T-helper 2 cell treated with Interferon-gamma antibody and Interleukin-4, amounts not matched to agents 5 μg/mL and 100 μg/mL, for 36 hours (primary cell): ENCODE measurements around the gene UBE2G2.

Experiments
- DNase-seq: peaks from one replicate; pipeline ENCODE4 v3.0.0; 2021; ENCODE audit warnings: low spot score
- H3K27ac Mint-ChIP-seq: one replicate; pipeline ENCODE4 v1.8.0; 2021; ENCODE audit warnings: mild to moderate bottlenecking, mixed read lengths
- H3K27me3 Mint-ChIP-seq: one replicate; pipeline ENCODE4 v1.8.0; 2021; ENCODE audit warnings: low read depth, mixed read lengths
- H3K36me3 Mint-ChIP-seq: one replicate; pipeline ENCODE4 v1.8.0; 2021; ENCODE audit warnings: low read depth, mixed read lengths
- H3K4me1 Mint-ChIP-seq: one replicate; pipeline ENCODE4 v1.8.0; 2021; ENCODE audit warnings: low read depth, mixed read lengths
- H3K4me3 Mint-ChIP-seq: one replicate; pipeline ENCODE4 v1.8.0; 2022; ENCODE audit warnings: mild to moderate bottlenecking, moderate library complexity, mixed read lengths
- H3K9me3 Mint-ChIP-seq: one replicate; pipeline ENCODE4 v1.8.0; 2021; ENCODE audit warnings: mixed read lengths

Gene UBE2G2

GRCh38 chr21:44763050-44763378, 38.6 kb downstream of the UBE2G2 start:
- Mint-ChIP-seq H3K4me1 (peaks cover 11% of the 10 kb centered on the region), H3K9me3 (no peaks in the 10 kb centered on the region), H3K4me3 (no peak overlapping the region), H3K27me3 (no peaks in the 10 kb centered on the region), H3K36me3 (no peaks in the 10 kb centered on the region), H3K27ac (no peak overlapping the region)
- no peak for DNase-seq

DNA sequence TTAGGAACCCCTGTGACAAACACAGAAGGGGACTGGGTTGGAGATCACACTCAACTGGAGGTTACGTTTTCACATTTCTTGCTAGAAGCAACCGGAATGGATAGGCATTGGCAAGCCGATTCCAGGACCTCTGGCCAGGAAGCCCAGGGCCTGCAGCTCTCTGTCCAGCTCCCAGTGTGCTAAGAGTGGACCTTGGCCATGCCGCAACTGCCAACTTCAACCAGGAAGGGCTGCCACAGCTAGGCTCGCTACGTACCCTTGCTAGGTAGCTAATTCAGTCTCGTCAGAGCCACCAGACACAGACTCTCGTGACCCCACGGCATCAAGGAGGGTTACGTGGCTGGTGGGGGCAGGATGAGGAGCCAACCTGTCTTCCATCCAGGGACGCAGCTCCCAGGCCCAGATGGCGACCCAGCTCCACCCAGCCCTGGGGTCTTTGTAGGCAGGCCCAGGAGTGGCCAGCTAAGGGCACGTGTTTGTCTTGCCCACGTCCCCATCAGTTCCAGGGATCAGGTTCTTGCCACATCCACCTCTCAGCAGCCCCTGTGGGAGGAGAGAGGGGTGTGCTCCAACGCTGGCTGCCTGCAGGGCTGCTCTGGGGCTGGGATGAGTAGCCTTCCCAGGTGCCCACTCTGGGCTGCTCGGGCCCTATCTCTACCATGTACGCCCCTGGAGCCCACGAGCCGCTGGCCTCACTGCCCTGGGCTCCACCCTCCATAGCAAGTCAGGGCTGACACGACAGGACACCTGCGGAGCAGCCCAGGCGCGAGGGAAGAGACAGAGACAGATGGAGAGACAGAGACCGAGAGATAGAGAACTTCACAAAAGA, 39.2 kb downstream of the UBE2G2 start:
- H3K4me3 Mint-ChIP-seq, result no peak overlapping the region
- no peak overlapping the region for H3K27ac Mint-ChIP-seq
- no peak for DNase-seq
- no peaks in the 10 kb centered on the region for H3K9me3 Mint-ChIP-seq
- peaks cover 11% of the 10 kb centered on the region for H3K4me1 Mint-ChIP-seq
- no peaks in the 10 kb centered on the region for H3K27me3 Mint-ChIP-seq
- no peaks in the 10 kb centered on the region for H3K36me3 Mint-ChIP-seq

- Mint-ChIP-seq H3K27me3 (no peaks in the 10 kb centered on the region), H3K27ac (no peak overlapping the region), H3K9me3 (no peaks in the 10 kb centered on the region), H3K4me3 (no peak overlapping the region), H3K4me1 (peaks cover 11% of the 10 kb centered on the region), H3K36me3 (no peaks in the 10 kb centered on the region)
- no peak for DNase-seq
Measured at GRCh38 chr21:44761747-44762208, 39.8 kb downstream of the UBE2G2 start.

- Mint-ChIP-seq H3K36me3 (no peaks in the 10 kb centered on the region), H3K4me1 (peaks cover 9% of the 10 kb centered on the region), H3K27me3 (no peaks in the 10 kb centered on the region), H3K9me3 (no peaks in the 10 kb centered on the region), H3K4me3 (no peak overlapping the region), H3K27ac (no peak overlapping the region)
- no peak for DNase-seq
Measured at GRCh38 chr21:44761011-44761729, 40.5 kb downstream of the UBE2G2 start.

DNA sequence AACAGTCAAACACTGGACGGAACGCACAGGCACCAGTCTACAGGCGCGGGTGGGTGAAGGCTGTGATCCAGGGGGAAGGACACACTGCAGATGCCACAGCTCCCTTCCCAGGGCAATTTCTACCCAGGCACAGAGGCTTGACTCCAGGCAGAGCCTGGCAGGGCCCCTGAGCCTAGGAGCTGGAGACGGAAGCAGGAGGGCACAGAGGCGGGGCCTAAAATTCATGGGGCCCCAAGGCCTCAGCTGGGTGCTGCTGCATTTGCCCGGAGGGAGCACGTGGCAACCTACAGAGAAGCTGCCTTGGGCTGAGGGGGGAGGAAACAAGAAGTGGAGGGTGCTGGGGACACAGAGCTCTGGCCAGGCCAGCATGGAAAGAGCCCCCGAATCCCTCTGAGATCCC, 41.2 kb downstream of the UBE2G2 start:
- no peak overlapping the region for H3K27ac Mint-ChIP-seq
- no peaks in the 10 kb centered on the region for H3K9me3 Mint-ChIP-seq
- H3K27me3 Mint-ChIP-seq, result no peaks in the 10 kb centered on the region
- peaks cover 3% of the 10 kb centered on the region for H3K4me1 Mint-ChIP-seq
- no peak for DNase-seq
- no peaks in the 10 kb centered on the region for H3K36me3 Mint-ChIP-seq
- no peak overlapping the region for H3K4me3 Mint-ChIP-seq

- Mint-ChIP-seq H3K27me3 (no peaks in the 10 kb centered on the region), H3K9me3 (no peaks in the 10 kb centered on the region), H3K27ac (no peak overlapping the region), H3K36me3 (no peaks in the 10 kb centered on the region), H3K4me3 (no peak overlapping the region), H3K4me1 (peaks cover 1% of the 10 kb centered on the region)
- DNase-seq, result no peak
Measured at GRCh38 chr21:44759628-44760285, 41.9 kb downstream of the UBE2G2 start.

DNA sequence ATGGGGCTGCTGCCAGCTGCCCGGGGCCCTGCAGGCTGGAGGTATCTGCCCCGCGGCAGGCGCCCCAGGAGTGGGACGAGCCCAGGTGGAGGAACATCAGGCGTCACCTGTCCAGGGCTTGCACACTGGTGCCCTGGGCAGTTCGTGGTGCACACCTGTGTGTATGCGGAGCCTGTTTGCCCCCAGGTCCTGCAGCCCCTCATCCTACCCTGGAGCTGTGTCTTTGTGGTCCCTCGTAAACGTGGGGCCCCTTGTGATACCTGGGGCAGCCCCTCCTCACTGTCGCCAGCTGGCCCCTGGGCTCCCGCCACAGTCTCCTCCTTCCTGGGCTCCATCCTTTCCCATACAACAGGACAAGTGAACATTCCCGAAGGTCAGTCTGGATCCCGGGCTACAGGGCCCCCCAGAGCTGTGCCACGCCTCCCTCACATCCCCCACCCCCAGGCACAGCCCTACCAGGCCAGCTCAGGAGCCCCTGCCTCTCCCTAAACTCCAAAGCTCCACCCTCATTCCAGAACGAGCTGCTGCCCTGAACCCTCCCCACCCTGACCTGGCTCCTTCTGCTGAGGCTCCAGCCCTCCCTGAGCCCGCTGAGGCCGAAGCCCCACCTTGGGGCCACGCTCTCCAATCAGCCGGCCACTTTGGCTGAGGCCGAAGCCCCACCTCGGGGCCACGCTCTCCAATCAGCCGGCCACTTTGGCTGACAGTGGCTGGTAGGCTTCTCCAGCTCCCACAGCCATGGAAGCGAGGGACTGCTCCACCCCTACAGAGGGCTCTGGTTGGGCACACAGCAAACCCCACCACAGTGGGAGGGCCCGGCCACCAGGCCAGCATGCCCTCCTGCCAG, 42.6 kb downstream of the UBE2G2 start:
- no peak for DNase-seq
- peaks cover 1% of the 10 kb centered on the region for H3K4me1 Mint-ChIP-seq
- no peak overlapping the region for H3K4me3 Mint-ChIP-seq
- no peaks in the 10 kb centered on the region for H3K36me3 Mint-ChIP-seq
- no peak overlapping the region for H3K27ac Mint-ChIP-seq
- no peaks in the 10 kb centered on the region for H3K27me3 Mint-ChIP-seq
- no peaks in the 10 kb centered on the region for H3K9me3 Mint-ChIP-seq

GRCh38 chr21:44758141-44758561, 43.5 kb downstream of the UBE2G2 start:
- peaks cover 1% of the 10 kb centered on the region for H3K4me1 Mint-ChIP-seq
- no peaks in the 10 kb centered on the region for H3K27me3 Mint-ChIP-seq
- no peaks in the 10 kb centered on the region for H3K9me3 Mint-ChIP-seq
- H3K27ac Mint-ChIP-seq, result no peak overlapping the region
- no peak for DNase-seq
- no peaks in the 10 kb centered on the region for H3K36me3 Mint-ChIP-seq
- no peak overlapping the region for H3K4me3 Mint-ChIP-seq

GRCh38 chr21:44757731-44758130, 43.9 kb downstream of the UBE2G2 start:
- H3K27me3 Mint-ChIP-seq, result no peaks in the 10 kb centered on the region
- no peak overlapping the region for H3K27ac Mint-ChIP-seq
- no peaks in the 10 kb centered on the region for H3K9me3 Mint-ChIP-seq
- no peaks in the 10 kb centered on the region for H3K36me3 Mint-ChIP-seq
- H3K4me3 Mint-ChIP-seq, result no peak overlapping the region
- DNase-seq, result no peak
- peaks cover 1% of the 10 kb centered on the region for H3K4me1 Mint-ChIP-seq

GRCh38 chr21:44756423-44757185, 45.0 kb downstream of the UBE2G2 start:
- H3K27ac Mint-ChIP-seq, result no peak overlapping the region
- peaks cover 1% of the 10 kb centered on the region for H3K4me1 Mint-ChIP-seq
- H3K27me3 Mint-ChIP-seq, result no peaks in the 10 kb centered on the region
- no peaks in the 10 kb centered on the region for H3K36me3 Mint-ChIP-seq
- no peak for DNase-seq
- H3K4me3 Mint-ChIP-seq, result no peak overlapping the region
- H3K9me3 Mint-ChIP-seq, result no peaks in the 10 kb centered on the region

GRCh38 chr21:44755227-44755626, 46.4 kb downstream of the UBE2G2 start:
- peaks cover 4% of the 10 kb centered on the region for H3K27me3 Mint-ChIP-seq
- H3K36me3 Mint-ChIP-seq, result no peaks in the 10 kb centered on the region
- H3K4me1 Mint-ChIP-seq, result no peaks in the 10 kb centered on the region
- H3K9me3 Mint-ChIP-seq, result no peaks in the 10 kb centered on the region
- no peak for DNase-seq
- H3K4me3 Mint-ChIP-seq, result no peak overlapping the region
- no peak overlapping the region for H3K27ac Mint-ChIP-seq

GRCh38 chr21:44753357-44753756, 48.3 kb downstream of the UBE2G2 start:
- Mint-ChIP-seq H3K27me3 (peaks cover 4% of the 10 kb centered on the region), H3K4me1 (no peaks in the 10 kb centered on the region), H3K9me3 (no peaks in the 10 kb centered on the region), H3K27ac (no peak overlapping the region), H3K4me3 (no peak overlapping the region), H3K36me3 (no peaks in the 10 kb centered on the region)
- DNase-seq, result no peak

GRCh38 chr21:44752671-44753235, 48.9 kb downstream of the UBE2G2 start:
- Mint-ChIP-seq H3K4me1 (no peaks in the 10 kb centered on the region), H3K9me3 (no peaks in the 10 kb centered on the region), H3K27me3 (peaks cover 7% of the 10 kb centered on the region), H3K4me3 (no peak overlapping the region), H3K27ac (no peak overlapping the region), H3K36me3 (no peaks in the 10 kb centered on the region)
- DNase-seq, result no peak
